Upper lobe of left lung (tissue), 6 donors: ENCODE results near the gene THEM4. TPM values are rescaled to one million over a fixed set of nuclear protein-coding genes. Genes with fewer than 3 reads are reported as not detected.

Source experiments
- ATAC-seq, 2 donors: fragments of 200-7000 bp; cut with Tn5 transposase; one replicate each; pipeline ENCODE4 v1.9.1; 2022; ENCODE audit warnings: mild to moderate bottlenecking in 2 of 2, moderate library complexity in 2 of 2; ENCODE audit not compliant: low FRiP score in 2 of 2
- DNase-seq, 2 donors: peaks; one replicate each; pipeline ENCODE4 v3.0.0-alpha.2; 2019 to 2020
- H3K27ac ChIP-seq, 4 donors: fragments of 200-600 bp; sonication (generic); one replicate each; pipeline ENCODE4 v1.5.1; 2016 to 2019
- H3K27me3 ChIP-seq, 4 donors: fragments of 200-600 bp; sonication (generic); one replicate each; pipeline ENCODE4 v1.5.1; 2017 to 2019
- H3K36me3 ChIP-seq, 4 donors: fragments of 200-600 bp; sonication (generic); one replicate each; pipeline ENCODE4 v1.5.1; 2016 to 2019
- H3K4me1 ChIP-seq, 4 donors: fragments of 200-600 bp; sonication (generic); one replicate each; pipeline ENCODE4 v1.5.1; 2018 to 2019
- H3K4me3 ChIP-seq, 4 donors: fragments of 200-600 bp; sonication (generic); one replicate each; pipeline ENCODE4 v1.5.1; 2017 to 2019; ENCODE audit warnings: mild to moderate bottlenecking in 2 of 4, moderate library complexity in 1 of 4
- H3K9me3 ChIP-seq, 4 donors: fragments of 200-600 bp; sonication (generic); one replicate each; pipeline ENCODE4 v1.5.1; 2018 to 2019
- CTCF ChIP-seq, 6 experiments: fragments of 450-650 bp in 4 of 6; fragments of 200-600 bp in 2 of 6; sonication (generic) in 2 of 6; IDR thresholded peaks; one replicate each; pipeline ENCODE4 v1.5.1; 2016 to 2019; ENCODE audit warnings: antibody characterized with exemption in 6 of 6
- EP300 ChIP-seq, 4 donors: sonication (generic); formaldehyde crosslinking; IDR thresholded peaks; one replicate each; pipeline ENCODE4 v1.5.1; 2017; ENCODE audit warnings: antibody characterized with exemption in 4 of 4, control low read depth in 2 of 4
- POLR2A ChIP-seq, 4 donors: fragments of 450-650 bp; IDR thresholded peaks; one replicate each; pipeline ENCODE4 v1.5.1; 2016 to 2017; ENCODE audit warnings: antibody characterized with exemption in 4 of 4, mild to moderate bottlenecking in 2 of 4
- POLR2AphosphoS5 ChIP-seq, 2 donors: sonication (generic); formaldehyde crosslinking; IDR thresholded peaks; one replicate each; pipeline ENCODE4 v1.5.1; 2017; ENCODE audit warnings: antibody characterized with exemption in 2 of 2
- WGBS, 2 donors: methylation state at CpG; one replicate each; pipeline ENCODE4 v1.1.5; 2017 to 2018; 5-methylcytosine and 5-hydroxymethylcytosine counted together
- total RNA-seq, 6 donors: library from RNA; depleted of rRNA in 4 of 6; stranded (reverse); fragments of >200 nt in 4 of 6; gene quantifications; one replicate each; pipeline versions ENCODE4 v1.1.0 to v1.2.1, GENCODE V29; 2016 to 2021
- donor health status: DM: no; HTN: no; CAD: no; lungs with moderate emphysema.
- donor health status: DM: no; HTN: yes; CAD: no; lungs with severe emphysema.

Gene THEM4
- total RNA-seq, 6 donors from 2014 or later = 11.9 to 39.8 (median 15.5) TPM

DNA sequence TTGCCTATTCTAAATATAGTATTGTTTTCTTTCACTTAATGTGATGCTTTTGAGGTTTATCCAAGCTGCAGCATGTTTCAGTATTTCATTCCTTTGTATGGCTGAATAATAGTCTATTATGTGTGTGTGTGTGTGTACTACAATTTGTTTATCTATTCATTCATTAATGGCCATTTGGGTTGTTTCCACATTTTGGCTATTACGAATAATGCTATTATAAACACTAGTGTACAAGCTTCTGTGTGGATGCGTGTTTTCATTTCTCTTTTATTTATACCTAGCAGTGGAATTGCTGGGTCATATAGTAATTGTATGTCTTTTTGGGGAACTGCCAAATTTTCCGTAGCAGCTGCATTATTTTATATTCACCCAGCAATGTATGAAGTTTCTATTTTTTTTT lies 40.8 kb downstream of the THEM4 start:
- no peak for DNase-seq
- H3K36me3 ChIP-seq = peaks cover 0 to 6% (median under 1%) of the 10 kb centered on the region in 4 donors
- no peaks in the 10 kb centered on the region for H3K9me3 ChIP-seq
- ATAC-seq = no peak
- no peak for TF ChIP-seq POLR2A (IDR thresholded peaks at IDR 0.05)
- TF ChIP-seq EP300 (IDR thresholded peaks at IDR 0.05) = no peak
- no peak for TF ChIP-seq POLR2AphosphoS5 (IDR thresholded peaks at IDR 0.05)
- no peak for TF ChIP-seq CTCF (IDR thresholded peaks at IDR 0.05)
- no peak overlapping the region for H3K4me3 ChIP-seq
- WGBS, 2 donors = 34 to 41% methylated on average over 3 of the region's 3 CpGs
- H3K4me1 ChIP-seq = peaks cover 0 to 6% (median 0%) of the 10 kb centered on the region in 4 donors
- H3K27me3 ChIP-seq = no peaks in the 10 kb centered on the region
- no peak overlapping the region for H3K27ac ChIP-seq

DNA sequence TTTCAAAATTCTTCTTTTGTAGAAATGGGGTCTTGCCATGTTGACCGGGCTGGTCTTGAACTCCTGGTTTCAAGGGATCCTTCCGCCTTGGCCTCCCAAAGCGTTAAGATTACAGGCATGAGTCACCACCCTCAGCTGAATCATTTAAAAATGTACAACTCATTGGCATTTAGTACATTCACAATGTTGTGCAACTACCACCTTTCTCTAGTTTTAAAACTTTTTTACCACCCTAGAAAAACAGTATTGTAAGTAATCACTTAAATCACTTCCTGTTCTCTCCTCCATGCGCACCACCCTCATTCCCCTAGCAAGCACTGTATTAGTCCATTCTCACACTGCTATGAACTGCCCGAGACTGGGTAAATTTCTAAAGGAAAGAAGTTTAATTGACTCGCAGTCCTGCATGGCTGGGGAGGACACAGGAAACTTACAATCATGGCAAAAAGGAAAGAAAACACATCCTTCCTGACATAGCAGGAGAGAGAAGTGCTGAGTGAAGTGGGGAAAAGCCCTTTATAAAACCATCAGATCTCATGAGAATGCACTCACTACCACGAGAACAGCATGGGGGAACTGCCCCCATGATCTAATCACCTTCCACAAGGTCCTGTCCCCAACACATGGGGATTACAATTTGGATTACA lies 41.4 kb downstream of the THEM4 start:
- TF ChIP-seq POLR2A (IDR thresholded peaks at IDR 0.05) (no peak), CTCF (IDR thresholded peaks at IDR 0.05) (no peak), POLR2AphosphoS5 (IDR thresholded peaks at IDR 0.05) (no peak), EP300 (IDR thresholded peaks at IDR 0.05) (no peak)
- peaks cover 0 to 6% (median 0%) of the 10 kb centered on the region in 4 donors for H3K4me1 ChIP-seq
- H3K4me3 ChIP-seq = no peak overlapping the region
- ATAC-seq (peak in 1 of 2 donors; percentile 67), DNase-seq (no peak)
- no peaks in the 10 kb centered on the region for H3K36me3 ChIP-seq
- WGBS, 2 donors = 53 to 55% methylated on average over 7 of the region's 7 CpGs
- no peak overlapping the region for H3K27ac ChIP-seq
- no peaks in the 10 kb centered on the region for H3K27me3 ChIP-seq
- H3K9me3 ChIP-seq = no peaks in the 10 kb centered on the region

DNA sequence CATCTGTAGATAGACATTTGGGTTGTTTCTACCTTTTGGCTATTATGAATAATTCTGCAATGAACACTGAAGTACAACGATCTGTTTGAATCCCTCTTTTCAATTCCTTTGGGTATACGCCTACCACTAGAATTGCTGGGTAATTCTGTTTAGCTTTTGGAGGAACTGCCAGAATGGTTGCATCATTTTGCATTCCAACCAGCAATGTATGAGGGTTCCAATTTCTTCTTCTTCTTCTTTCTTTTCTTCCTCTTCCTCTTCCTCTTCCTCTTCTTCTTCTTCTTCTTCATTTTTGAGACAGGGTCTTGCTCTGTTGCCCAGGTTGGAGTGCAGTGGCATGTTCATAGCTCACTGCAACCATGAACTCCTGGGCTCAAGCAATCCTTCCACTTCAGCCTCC lies 42.0 kb downstream of the THEM4 start:
- 50 to 58% methylated on average over 2 of the region's 2 CpGs for WGBS, 2 donors
- ATAC-seq (peak in 1 of 2 donors; percentile 34), DNase-seq (no peak)
- no peak overlapping the region for H3K4me3 ChIP-seq
- no peaks in the 10 kb centered on the region for H3K36me3 ChIP-seq
- H3K4me1 ChIP-seq = peaks cover 0 to 6% (median 0%) of the 10 kb centered on the region in 4 donors
- no peak overlapping the region for H3K27ac ChIP-seq
- H3K27me3 ChIP-seq = no peaks in the 10 kb centered on the region
- TF ChIP-seq CTCF (IDR thresholded peaks at IDR 0.05) (no peak), EP300 (IDR thresholded peaks at IDR 0.05) (no peak), POLR2AphosphoS5 (IDR thresholded peaks at IDR 0.05) (no peak), POLR2A (IDR thresholded peaks at IDR 0.05) (no peak)
- no peaks in the 10 kb centered on the region for H3K9me3 ChIP-seq

DNA sequence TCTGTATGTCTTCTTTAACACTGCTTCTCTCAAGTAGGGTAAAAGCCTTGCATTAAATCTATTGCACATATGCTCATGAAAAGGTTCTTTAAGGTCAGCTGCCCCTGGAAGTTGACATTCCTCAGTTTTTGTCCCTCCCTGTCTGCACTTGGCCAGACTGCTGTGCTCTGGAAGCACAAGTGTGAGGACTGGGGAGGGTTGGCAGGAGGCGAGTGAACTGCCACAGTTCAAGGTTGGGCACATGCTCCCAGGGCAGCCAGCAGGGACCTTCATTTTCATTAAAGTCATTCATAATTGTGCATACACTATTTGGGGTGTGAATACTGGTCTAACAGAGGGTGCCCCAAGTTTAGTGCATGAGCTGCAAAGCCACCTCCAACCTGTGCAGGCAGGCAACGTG lies 44.9 kb downstream of the THEM4 start:
- 78 to 93% methylated on average over 1 of the region's 2 CpGs for WGBS, 2 donors
- ATAC-seq = no peak
- Histone ChIP-seq H3K4me1 (peaks cover 0 to 6% (median 0%) of the 10 kb centered on the region in 4 donors), H3K36me3 (no peaks in the 10 kb centered on the region), H3K27me3 (no peaks in the 10 kb centered on the region), H3K27ac (no peak overlapping the region), H3K4me3 (no peak overlapping the region), H3K9me3 (no peaks in the 10 kb centered on the region)
- DNase-seq = no peak
- TF ChIP-seq EP300 (IDR thresholded peaks at IDR 0.05) = no peak
- no peak for TF ChIP-seq CTCF (IDR thresholded peaks at IDR 0.05)
- no peak for TF ChIP-seq POLR2A (IDR thresholded peaks at IDR 0.05)
- no peak for TF ChIP-seq POLR2AphosphoS5 (IDR thresholded peaks at IDR 0.05)

DNA sequence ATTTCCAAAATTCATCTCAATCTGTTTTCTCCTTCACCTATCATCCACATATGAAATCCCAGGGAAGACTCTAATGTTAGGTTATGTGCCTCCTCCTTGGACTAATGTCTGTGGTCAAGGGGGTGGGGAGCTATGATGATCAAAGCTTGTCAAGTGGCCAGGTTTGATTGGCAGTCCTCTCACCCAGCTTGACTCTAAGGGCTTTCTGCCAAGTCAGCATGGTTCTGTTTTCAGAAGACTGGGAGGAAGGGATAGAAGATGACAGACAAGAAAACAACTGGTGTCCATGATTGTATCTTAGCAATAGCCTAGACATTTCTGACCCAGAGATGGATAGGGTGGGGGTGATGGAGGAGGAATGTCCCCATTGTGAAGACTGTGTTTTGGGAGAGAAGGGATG lies 46.7 kb downstream of the THEM4 start:
- ATAC-seq (no peak), DNase-seq (no peak)
- TF ChIP-seq CTCF (IDR thresholded peaks at IDR 0.05) (no peak), EP300 (IDR thresholded peaks at IDR 0.05) (no peak), POLR2A (IDR thresholded peaks at IDR 0.05) (no peak), POLR2AphosphoS5 (IDR thresholded peaks at IDR 0.05) (no peak)
- H3K27me3 ChIP-seq = no peaks in the 10 kb centered on the region
- no peak overlapping the region for H3K4me3 ChIP-seq
- peaks cover 0 to 4% (median under 1%) of the 10 kb centered on the region in 4 donors for H3K4me1 ChIP-seq
- H3K9me3 ChIP-seq = no peaks in the 10 kb centered on the region
- H3K27ac ChIP-seq = no peak overlapping the region
- no peaks in the 10 kb centered on the region for H3K36me3 ChIP-seq
